AG09309 (cell line): ENCODE measurements around the gene NR3C1.

ENCODE experiments used
- DNase-seq: peaks from one replicate; pipeline ENCODE4 v3.0.0-alpha.2; 2010; ENCODE audit warnings: low read depth
- H3K4me3 ChIP-seq: 2 replicates; pipeline ENCODE4 v1.5.1; 2011; ENCODE audit warnings: mild to moderate bottlenecking, low read depth, low read length, moderate library complexity; ENCODE audit not compliant: control insufficient read depth
- CTCF ChIP-seq: IDR thresholded peaks from 2 replicates; pipeline ENCODE4 v1.5.1; 2011; ENCODE audit warnings: mild to moderate bottlenecking, low read depth, low read length, inconsistent platforms; ENCODE audit not compliant: insufficient read depth, control insufficient read depth; ENCODE audit errors: missing control alignments

Gene NR3C1

GRCh38 chr5:143396353-143396940, 7.0 kb downstream of the NR3C1 start:
- DNase-seq, result no peak
- no peak overlapping the region; the same call in 1 of the 2 replicates for H3K4me3 ChIP-seq
- TF ChIP-seq CTCF, result no peak

- no peak overlapping the region for H3K4me3 ChIP-seq
- DNase-seq, result no peak
- TF ChIP-seq CTCF, result no peak
Measured at GRCh38 chr5:143395638-143396352, 7.7 kb downstream of the NR3C1 start.

- no peak for TF ChIP-seq CTCF
- H3K4me3 ChIP-seq, result no peak overlapping the region
- no peak for DNase-seq
Measured at GRCh38 chr5:143393524-143393923, 10.0 kb downstream of the NR3C1 start.

- no peak overlapping the region for H3K4me3 ChIP-seq
- no peak for TF ChIP-seq CTCF
- no peak for DNase-seq
Measured at GRCh38 chr5:143390941-143391340, 12.5 kb downstream of the NR3C1 start.

- no peak for TF ChIP-seq CTCF
- H3K4me3 ChIP-seq, result no peak overlapping the region
- no peak for DNase-seq
Measured at GRCh38 chr5:143390258-143390657, 13.2 kb downstream of the NR3C1 start.

GRCh38 chr5:143386725-143387124, 16.8 kb downstream of the NR3C1 start:
- no peak for DNase-seq
- no peak overlapping the region for H3K4me3 ChIP-seq
- TF ChIP-seq CTCF, result no peak
